ENCODE data around the gene ELAC1.

DNA sequence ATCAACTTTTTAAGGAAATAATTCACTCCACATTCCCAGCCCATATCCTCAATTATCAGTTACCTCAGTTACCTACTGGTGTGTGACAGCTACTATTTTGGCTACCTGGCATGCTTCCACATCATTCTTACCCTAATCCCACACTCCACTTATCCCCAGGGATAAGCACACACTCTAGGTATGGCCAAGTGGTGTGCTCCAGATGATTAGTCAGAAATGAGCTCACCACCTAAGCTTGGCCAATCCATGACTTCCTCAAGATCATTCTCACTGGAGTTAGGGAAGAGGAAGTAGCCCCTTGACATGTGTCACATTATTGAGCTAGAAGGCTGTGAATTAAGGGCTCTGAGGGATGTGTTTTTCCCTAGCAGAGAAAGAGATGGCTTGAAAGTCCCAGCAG, 41.2 kb downstream of the ELAC1 start:
- TF ChIP-seq CTCF (conservative IDR thresholded peaks at IDR 0.05; ENCODE audit: low read length) (no peak), EZH2phosphoT487 (IDR thresholded peaks at IDR 0.05; ENCODE audit: borderline replicate concordance, low read depth, low read length) (no peak)
